ENCODE measurements around the gene RABGGTB. TPM values are rescaled to one million over a fixed set of nuclear protein-coding genes. Genes with fewer than 3 reads are reported as not detected.

Gene RABGGTB
- total and polyA plus RNA-seq, 9 of the 15 experiments (the other 6 are each of a cell fraction or from before 2014, with no cell fraction given): 148 to 354 (median 206) TPM

DNA sequence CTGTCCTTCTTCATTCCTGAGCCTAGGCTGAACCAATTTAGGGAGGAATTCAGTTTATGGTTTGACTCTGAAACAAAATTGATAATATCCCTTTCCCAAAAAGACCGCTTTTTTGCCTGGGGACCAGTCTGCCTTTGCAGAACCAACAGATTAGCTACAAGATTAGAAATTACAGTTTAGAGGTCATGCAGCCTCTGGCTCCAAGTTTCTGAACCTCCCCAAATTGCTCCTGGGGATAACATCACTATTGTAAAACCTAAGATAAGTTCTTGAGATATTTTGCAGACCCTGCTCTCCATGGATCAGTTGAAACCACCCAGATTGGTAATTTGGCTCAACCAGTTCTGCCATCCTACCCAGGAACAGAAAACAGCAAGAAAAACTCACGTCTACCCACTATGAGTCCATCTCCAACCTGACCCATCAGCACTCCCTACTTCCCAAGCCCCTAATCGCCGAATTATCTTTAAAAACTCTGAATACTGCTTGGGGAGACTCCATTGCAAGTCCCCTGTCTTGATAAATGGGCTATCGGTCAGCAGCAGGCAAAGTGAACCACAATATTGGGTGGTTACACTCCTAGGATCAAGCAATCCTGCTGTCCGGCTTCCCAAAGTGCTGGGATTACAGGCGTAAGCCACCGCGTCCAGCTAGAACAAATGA lies 605 bp upstream of the RABGGTB start:
- DNase-seq (ENCODE audit: extremely low read depth in 1 of 4, low spot score in 3 of 4) (peak in 1 of 4 experiments; percentile 21), ATAC-seq (peak; percentile 24), FAIRE-seq (no peak)
- Histone ChIP-seq H3K4me2 (ENCODE audit: insufficient read depth, low read length) (peak overlapping the region; percentile 94), H3K27me3 (ENCODE audit: control insufficient read depth in 2 of 2, insufficient read depth in 2 of 2, low read length in 2 of 2) (no peaks in the 10 kb centered on the region), H2AFZ (ENCODE audit: low read depth, low read length) (peak overlapping the region; percentile 88), H3K9me1 (ENCODE audit: control insufficient read depth, insufficient read depth, low read length) (no peaks in the 10 kb centered on the region), H3K27ac (ENCODE audit: extremely low read depth, low read depth, low read length) (peak overlapping the region; percentile 95), H3K4me3 (peak overlapping the region; percentile 63), H3K4me1 (replicated peaks in 1 of 2; ENCODE audit: control insufficient read depth in 2 of 2, insufficient read depth in 2 of 2, low read length in 2 of 2) (no peaks in the 10 kb centered on the region; a peak in 1 of 5 replicates), H3K9ac (ENCODE audit: insufficient read depth in 1 of 2, low read depth in 2 of 2, low read length in 2 of 2) (peak overlapping the region; percentile 88 to 95), H4K20me1 (replicated peaks; ENCODE audit: control insufficient read depth, insufficient read depth, low read length) (peaks cover 28% of the 10 kb centered on the region), H3K36me3 (ENCODE audit: control insufficient read depth, insufficient read depth, low read length) (peaks cover 39% of the 10 kb centered on the region), H3K79me2 (ENCODE audit: control insufficient read depth, insufficient read depth, low read length) (peaks cover 58% of the 10 kb centered on the region), H3K9me3 (replicated peaks; ENCODE audit: control insufficient read depth, insufficient read depth, low read depth, low read length) (0 out of 2 replicates have a peak, but pooled peaks cover 1% of the 10 kb centered on the region)
- under 1% methylated on average over 9 of the region's 9 CpGs for WGBS (ENCODE audit: insufficient coverage, low coverage, missing lambda C conversion rate)
- in situ Hi-C loops (cut with MboI): loop anchor here (5.0 kb wide), 1 partner anchor 58 kb away; no protein-coding TSS in a partner anchor
- intact Hi-C loops (cut with micrococcal nuclease): loop anchor here (2.0 to 5.0 kb wide), 2 partner anchors 145 to 1897 kb away; partner anchors contain the start of gene ZZZ3
- CTCF ChIA-PET (ENCODE audit: low intra/inter-chr PET ratio): no interaction called here
- POLR2A ChIA-PET: interaction anchor here (0.6 to 3.3 kb wide), 24 partner anchors 8 to 555 kb away, joined by 3 to 32 read pairs (median 4); partner anchors contain the start of gene MSH4
- TSS peak; percentile 90 for BruUV-seq (replicated peaks)
- TF ChIP-seq TAL1 (IDR thresholded peaks at IDR 0.05) (peak; percentile 36; the same call in 1 of the 2 replicates), ADNP (tag; IDR thresholded peaks at IDR 0.05) (0 out of 2 replicates have a peak, but pooled peaks have one; percentile 30), HDAC1 (IDR thresholded peaks at IDR 0.05) (0 out of 4 replicates have a peak, but pooled peaks of 1 of the 2 experiments have one; percentile 4), FOXP1 (CRISPR knock-in tag; IDR thresholded peaks at IDR 0.05) (no peak), STAG1 (CRISPR knock-in tag; IDR thresholded peaks at IDR 0.05; ENCODE audit: borderline replicate concordance) (no peak), ZNF444 (CRISPR knock-in tag; IDR thresholded peaks at IDR 0.05) (no peak), HOXB6 (CRISPR knock-in tag; IDR thresholded peaks at IDR 0.05; ENCODE audit: borderline replicate concordance) (peak; percentile 64; the same call in 1 of the 2 replicates), NBN (IDR thresholded peaks at IDR 0.05; ENCODE audit: low read depth) (no peak), RAD51 (IDR thresholded peaks at IDR 0.05; ENCODE audit: borderline replicate concordance, low read depth) (no peak), ZNF395 (CRISPR knock-in tag; IDR thresholded peaks at IDR 0.05) (peak; percentile 66), ZNF586 (CRISPR knock-in tag; conservative IDR thresholded peaks at IDR 0.05) (0 out of 2 replicates have a peak, but pooled peaks have one; percentile 32), CREB3 (tag; conservative IDR thresholded peaks at IDR 0.05; ENCODE audit: low read depth) (no peak), BRD4 (IDR thresholded peaks at IDR 0.05) (peak; percentile 79), FOXM1 (IDR thresholded peaks at IDR 0.05; ENCODE audit: low read depth) (no peak), FOXM1 (CRISPR knock-in tag; IDR thresholded peaks at IDR 0.05; ENCODE audit: low read depth) (no peak), POU5F1 (IDR thresholded peaks at IDR 0.05; ENCODE audit: borderline replicate concordance, low read depth, low read length, partially characterized antibody) (no peak), KLF16 (IDR thresholded peaks at IDR 0.05) (no peak), SMAD3 (CRISPR knock-in tag; conservative IDR thresholded peaks at IDR 0.05) (no peak), GTF2F1 (IDR thresholded peaks at IDR 0.05; ENCODE audit: low read depth, low read length) (no peak)
- TF ChIP-seq, protein P1, sequence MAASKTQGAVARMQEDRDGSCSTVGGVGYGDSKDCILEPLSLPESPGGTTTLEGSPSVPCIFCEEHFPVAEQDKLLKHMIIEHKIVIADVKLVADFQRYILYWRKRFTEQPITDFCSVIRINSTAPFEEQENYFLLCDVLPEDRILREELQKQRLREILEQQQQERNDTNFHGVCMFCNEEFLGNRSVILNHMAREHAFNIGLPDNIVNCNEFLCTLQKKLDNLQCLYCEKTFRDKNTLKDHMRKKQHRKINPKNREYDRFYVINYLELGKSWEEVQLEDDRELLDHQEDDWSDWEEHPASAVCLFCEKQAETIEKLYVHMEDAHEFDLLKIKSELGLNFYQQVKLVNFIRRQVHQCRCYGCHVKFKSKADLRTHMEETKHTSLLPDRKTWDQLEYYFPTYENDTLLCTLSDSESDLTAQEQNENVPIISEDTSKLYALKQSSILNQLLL (CRISPR knock-in tag; IDR thresholded peaks at IDR 0.05; ENCODE audit: borderline replicate concordance): no peak

Data from K562 (cell line).